ENCODE data around the gene TMX2. TPM values are rescaled to one million over a fixed set of nuclear protein-coding genes. Genes with fewer than 3 reads are reported as not detected.

Gene TMX2
- total and polyA plus RNA-seq, 10 of the 15 experiments (the other 5 are each of a cell fraction or from before 2014, with no cell fraction given), result 64.3 to 134 (median 91.6) TPM

DNA sequence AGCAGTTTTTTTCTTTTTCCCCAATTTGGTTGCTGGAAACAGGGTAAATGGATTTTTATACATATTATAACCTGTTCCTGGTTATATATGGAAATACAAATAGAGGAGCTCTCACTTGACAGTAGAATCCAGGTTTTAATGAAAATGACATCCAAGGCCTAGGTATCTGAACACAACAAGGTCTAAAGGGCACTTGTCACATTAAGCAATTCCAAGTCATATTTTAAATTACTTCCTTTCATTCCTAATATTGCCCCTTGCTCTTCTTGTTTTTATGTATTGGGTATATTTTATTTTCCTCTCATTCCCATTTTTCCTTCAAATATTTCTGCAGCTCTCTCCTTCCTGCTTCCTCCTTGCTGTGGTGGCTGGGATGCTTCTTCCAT lies 76.3 kb downstream of the TMX2 start:
- no peaks in the 10 kb centered on the region for H4K20me1 ChIP-seq (ENCODE audit: control insufficient read depth, insufficient read depth)
- CTCF ChIA-PET, result interaction anchor here (1.1 to 6.3 kb wide), 5 partner anchors 10 to 37 kb away, joined by 4 to 62 read pairs (median 15); partner anchors contain the start of genes BTBD18 and CTNND1

More for the DNA sequence above, 76.3 kb downstream of the TMX2 start:
- no TSS peak for BruUV-seq (replicated peaks)
- ATAC-seq (no peak), FAIRE-seq (no peak), DNase-seq (ENCODE audit: low read depth, low spot score) (no peak)
- Histone ChIP-seq H3K4me3 (no peak overlapping the region), H3K4me2 (ENCODE audit: control insufficient read depth, insufficient read depth) (0 out of 2 replicates have a peak overlapping the region, but pooled peaks have one; percentile 77), H3K4me1 (ENCODE audit: control insufficient read depth, insufficient read depth, low read length) (peaks cover 61% of the 10 kb centered on the region), H3K27ac (ENCODE audit: control insufficient read depth, insufficient read depth) (peak overlapping the region; percentile 78; the same call in 1 of the 2 replicates), H3K79me2 (ENCODE audit: control insufficient read depth, insufficient read depth, low read length) (peaks cover 84% of the 10 kb centered on the region), H3K27me3 (replicated peaks in 1 of 2; ENCODE audit: control insufficient read depth in 2 of 2, insufficient read depth in 2 of 2, low read length in 1 of 2) (no peaks in the 10 kb centered on the region), H3K9me3 (replicated peaks; ENCODE audit: control insufficient read depth, insufficient read depth, low read length) (no peaks in the 10 kb centered on the region), H3K36me3 (ENCODE audit: control insufficient read depth in 2 of 2, insufficient read depth in 2 of 2, low read length in 1 of 2) (peaks cover 2 to 7% of the 10 kb centered on the region in 2 experiments; a peak in 2 of 4 replicates), H2AFZ (ENCODE audit: control insufficient read depth, low read depth, low read length) (no peak overlapping the region), H3K9ac (ENCODE audit: control insufficient read depth, insufficient read depth, low read length) (no peak overlapping the region; the same call in 1 of the 2 replicates)
- intact Hi-C loops (cut with micrococcal nuclease; ENCODE audit: unreplicated experiment), result loop anchor here (10.0 kb wide), 1 partner anchor 224 kb away; the partner anchor contains the start of gene UBE2L6
- RAD21 ChIA-PET (ENCODE audit: unreplicated experiment), result interaction anchor here (1.0 to 6.2 kb wide), 6 partner anchors 10 to 144 kb away, joined by 3 to 73 read pairs (median 4); partner anchors contain the start of gene CTNND1
- in situ Hi-C loops (cut with MboI), result no loop called here
- SMC1A ChIA-PET (ENCODE audit: uncharacterized antibody, unreplicated experiment), result interaction anchor here (0.6 to 13.0 kb wide), 6 partner anchors 10 to 47 kb away, joined by 3 to 197 read pairs (median 10); partner anchors contain the start of genes CTNND1 and SELENOH
- POLR2A ChIA-PET, result interaction anchor here (0.8 to 2.6 kb wide), 7 partner anchors 9 to 27 kb away, joined by 3 to 12 read pairs (median 6); partner anchors contain the start of gene CTNND1
- TF ChIP-seq IKZF1 (conservative IDR thresholded peaks at IDR 0.05) (peak; percentile 24), DPF2 (IDR thresholded peaks at IDR 0.05) (0 out of 2 replicates have a peak, but pooled peaks have one; percentile 2), ZNF274 (IDR thresholded peaks at IDR 0.05; ENCODE audit: insufficient read depth, insufficient read length) (no peak)
- TF ChIP-seq, protein P1, sequence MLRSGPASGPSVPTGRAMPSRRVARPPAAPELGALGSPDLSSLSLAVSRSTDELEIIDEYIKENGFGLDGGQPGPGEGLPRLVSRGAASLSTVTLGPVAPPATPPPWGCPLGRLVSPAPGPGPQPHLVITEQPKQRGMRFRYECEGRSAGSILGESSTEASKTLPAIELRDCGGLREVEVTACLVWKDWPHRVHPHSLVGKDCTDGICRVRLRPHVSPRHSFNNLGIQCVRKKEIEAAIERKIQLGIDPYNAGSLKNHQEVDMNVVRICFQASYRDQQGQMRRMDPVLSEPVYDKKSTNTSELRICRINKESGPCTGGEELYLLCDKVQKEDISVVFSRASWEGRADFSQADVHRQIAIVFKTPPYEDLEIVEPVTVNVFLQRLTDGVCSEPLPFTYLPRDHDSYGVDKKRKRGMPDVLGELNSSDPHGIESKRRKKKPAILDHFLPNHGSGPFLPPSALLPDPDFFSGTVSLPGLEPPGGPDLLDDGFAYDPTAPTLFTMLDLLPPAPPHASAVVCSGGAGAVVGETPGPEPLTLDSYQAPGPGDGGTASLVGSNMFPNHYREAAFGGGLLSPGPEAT (IDR thresholded peaks at IDR 0.05; ENCODE audit: low read depth), result 0 out of 2 replicates have a peak, but pooled peaks have one; percentile 10

Small RNA genes lying within 50 kb of the gene (small RNA-seq; reads per million reads assigned to genes)
- not detected for gene TMX2-CTNND1

Other genes with a start within 250 kb of the TMX2 start
Only the 7 nearest of the 12 such genes appear.
- 0.05 TPM in 1 of 2 replicates, not detected in the other for gene YPEL4, start 62.7 kb upstream of the TMX2 start, total RNA-seq (2014; rRNA removed)
- 0.09 TPM in 1 of 2 replicates, not detected in the other for gene YPEL4, start 62.7 kb upstream of the TMX2 start, total RNA-seq (2014; rRNA removed; fragmentation: Illumina TruSeq; extraction: Trizol)
- 0.13 TPM in 1 of 2 replicates, not detected in the other for gene YPEL4, start 62.7 kb upstream of the TMX2 start, total RNA-seq (2021)
- gene YPEL4, start 62.7 kb upstream of the TMX2 start, polyA plus RNA-seq (2011; rRNA removed), result 0.26 and 0.39 TPM in 2 replicates
- gene YPEL4, start 62.7 kb upstream of the TMX2 start, polyA plus RNA-seq (2014; fragmentation: Illumina TruSeq; extraction: Trizol), result not detected in 2 replicates
- gene YPEL4, start 62.7 kb upstream of the TMX2 start, polyA plus RNA-seq (2014; fragmentation: Nextera tagmentation; extraction: Ambion mirVana), result not detected
- 0.50 TPM in 1 of 2 replicates, not detected in the other for gene YPEL4, start 62.7 kb upstream of the TMX2 start, polyA plus RNA-seq (2014; rRNA removed)
- gene YPEL4, start 62.7 kb upstream of the TMX2 start, polyA plus RNA-seq (2016; fragmentation: Nextera tagmentation; extraction: Ambion mirVana), result under 1 TPM; 0.07 to 0.10 TPM
- 21.3 and 22.0 TPM in 2 replicates for gene CLP1, start 54.8 kb upstream of the TMX2 start, total RNA-seq (2014; rRNA removed)
- gene CLP1, start 54.8 kb upstream of the TMX2 start, total RNA-seq (2014; rRNA removed; fragmentation: Illumina TruSeq; extraction: Trizol), result 23.9 and 24.0 TPM in 2 replicates
- 19.9 and 20.0 TPM in 2 replicates for gene CLP1, start 54.8 kb upstream of the TMX2 start, total RNA-seq (2021)
- 29.1 and 31.7 TPM in 2 replicates for gene CLP1, start 54.8 kb upstream of the TMX2 start, polyA plus RNA-seq (2011; rRNA removed)
- gene CLP1, start 54.8 kb upstream of the TMX2 start, polyA plus RNA-seq (2014; fragmentation: Illumina TruSeq; extraction: Trizol), result 23.9 and 30.0 TPM in 2 replicates
- gene CLP1, start 54.8 kb upstream of the TMX2 start, polyA plus RNA-seq (2014; fragmentation: Nextera tagmentation; extraction: Ambion mirVana), result 10 to 100 TPM; 33.6 to 45.7 TPM
- 20.7 and 21.2 TPM in 2 replicates for gene CLP1, start 54.8 kb upstream of the TMX2 start, polyA plus RNA-seq (2014; rRNA removed)
- 10 to 100 TPM; 31.6 to 36.3 TPM for gene CLP1, start 54.8 kb upstream of the TMX2 start, polyA plus RNA-seq (2016; fragmentation: Nextera tagmentation; extraction: Ambion mirVana)
- 29.1 and 34.1 TPM in 2 replicates for gene ZDHHC5, start 44.5 kb upstream of the TMX2 start, total RNA-seq (2014; rRNA removed)
- gene ZDHHC5, start 44.5 kb upstream of the TMX2 start, total RNA-seq (2014; rRNA removed; fragmentation: Illumina TruSeq; extraction: Trizol), result 34.3 and 36.8 TPM in 2 replicates
- gene ZDHHC5, start 44.5 kb upstream of the TMX2 start, total RNA-seq (2021), result 59.9 and 61.3 TPM in 2 replicates
- gene ZDHHC5, start 44.5 kb upstream of the TMX2 start, polyA plus RNA-seq (2011; rRNA removed), result 33.9 and 46.7 TPM in 2 replicates
- 49.8 and 57.4 TPM in 2 replicates for gene ZDHHC5, start 44.5 kb upstream of the TMX2 start, polyA plus RNA-seq (2014; fragmentation: Illumina TruSeq; extraction: Trizol)
- gene ZDHHC5, start 44.5 kb upstream of the TMX2 start, polyA plus RNA-seq (2014; fragmentation: Nextera tagmentation; extraction: Ambion mirVana), result 1 to 10 TPM; 3.9 to 7.3 TPM
- gene ZDHHC5, start 44.5 kb upstream of the TMX2 start, polyA plus RNA-seq (2014; rRNA removed), result 48.5 and 54.4 TPM in 2 replicates
- 10 to 100 TPM; 36.6 to 38.4 TPM for gene ZDHHC5, start 44.5 kb upstream of the TMX2 start, polyA plus RNA-seq (2016; fragmentation: Nextera tagmentation; extraction: Ambion mirVana)
- gene MED19, start 378 bp upstream of the TMX2 start, total RNA-seq (2014; rRNA removed), result 16.7 and 17.5 TPM in 2 replicates
- 13.7 and 13.9 TPM in 2 replicates for gene MED19, start 378 bp upstream of the TMX2 start, total RNA-seq (2014; rRNA removed; fragmentation: Illumina TruSeq; extraction: Trizol)
- gene MED19, start 378 bp upstream of the TMX2 start, total RNA-seq (2021), result 12.5 and 14.1 TPM in 2 replicates
- gene MED19, start 378 bp upstream of the TMX2 start, polyA plus RNA-seq (2011; rRNA removed), result 16.0 and 20.1 TPM in 2 replicates
- gene MED19, start 378 bp upstream of the TMX2 start, polyA plus RNA-seq (2014; fragmentation: Illumina TruSeq; extraction: Trizol), result 15.7 and 17.1 TPM in 2 replicates
- 1 to 10 TPM; 4.9 to 9.8 TPM for gene MED19, start 378 bp upstream of the TMX2 start, polyA plus RNA-seq (2014; fragmentation: Nextera tagmentation; extraction: Ambion mirVana)
- gene MED19, start 378 bp upstream of the TMX2 start, polyA plus RNA-seq (2014; rRNA removed), result 17.0 and 21.3 TPM in 2 replicates
- 10 to 100 TPM; 25.6 to 28.2 TPM for gene MED19, start 378 bp upstream of the TMX2 start, polyA plus RNA-seq (2016; fragmentation: Nextera tagmentation; extraction: Ambion mirVana)
- gene SELENOH, start 28.9 kb downstream of the TMX2 start, total RNA-seq (2014; rRNA removed), result 223 and 232 TPM in 2 replicates
- gene SELENOH, start 28.9 kb downstream of the TMX2 start, total RNA-seq (2014; rRNA removed; fragmentation: Illumina TruSeq; extraction: Trizol), result 74.4 and 86.2 TPM in 2 replicates
- gene SELENOH, start 28.9 kb downstream of the TMX2 start, total RNA-seq (2021), result 261 and 269 TPM in 2 replicates
- 169 and 210 TPM in 2 replicates for gene SELENOH, start 28.9 kb downstream of the TMX2 start, polyA plus RNA-seq (2011; rRNA removed)
- 25.7 and 39.3 TPM in 2 replicates for gene SELENOH, start 28.9 kb downstream of the TMX2 start, polyA plus RNA-seq (2014; fragmentation: Illumina TruSeq; extraction: Trizol)
- 100 to 1,000 TPM in 1 of 2 experiments, 10 to 100 TPM in 1; 20.3 to 101 TPM for gene SELENOH, start 28.9 kb downstream of the TMX2 start, polyA plus RNA-seq (2014; fragmentation: Nextera tagmentation; extraction: Ambion mirVana)
- 277 and 283 TPM in 2 replicates for gene SELENOH, start 28.9 kb downstream of the TMX2 start, polyA plus RNA-seq (2014; rRNA removed)
- 100 to 1,000 TPM; 454 to 458 TPM for gene SELENOH, start 28.9 kb downstream of the TMX2 start, polyA plus RNA-seq (2016; fragmentation: Nextera tagmentation; extraction: Ambion mirVana)
- gene BTBD18, start 39.2 kb downstream of the TMX2 start, total RNA-seq (2014; rRNA removed), result 0.05 TPM in 1 of 2 replicates, not detected in the other
- gene BTBD18, start 39.2 kb downstream of the TMX2 start, total RNA-seq (2014; rRNA removed; fragmentation: Illumina TruSeq; extraction: Trizol), result not detected in 2 replicates
- gene BTBD18, start 39.2 kb downstream of the TMX2 start, total RNA-seq (2021), result not detected in 2 replicates
- gene BTBD18, start 39.2 kb downstream of the TMX2 start, polyA plus RNA-seq (2011; rRNA removed), result not detected in 2 replicates
- not detected in 2 replicates for gene BTBD18, start 39.2 kb downstream of the TMX2 start, polyA plus RNA-seq (2014; fragmentation: Illumina TruSeq; extraction: Trizol)
- under 1 TPM; 0.05 to 0.11 TPM for gene BTBD18, start 39.2 kb downstream of the TMX2 start, polyA plus RNA-seq (2014; fragmentation: Nextera tagmentation; extraction: Ambion mirVana)
- not detected in 2 replicates for gene BTBD18, start 39.2 kb downstream of the TMX2 start, polyA plus RNA-seq (2014; rRNA removed)
- under 1 TPM; 0.28 to 0.58 TPM for gene BTBD18, start 39.2 kb downstream of the TMX2 start, polyA plus RNA-seq (2016; fragmentation: Nextera tagmentation; extraction: Ambion mirVana)
- gene CTNND1, start 49.2 kb downstream of the TMX2 start, total RNA-seq (2014; rRNA removed), result 30.2 and 32.1 TPM in 2 replicates
- gene CTNND1, start 49.2 kb downstream of the TMX2 start, total RNA-seq (2014; rRNA removed; fragmentation: Illumina TruSeq; extraction: Trizol), result 30.2 and 30.4 TPM in 2 replicates
- 43.5 and 44.2 TPM in 2 replicates for gene CTNND1, start 49.2 kb downstream of the TMX2 start, total RNA-seq (2021)
- 70.0 and 72.9 TPM in 2 replicates for gene CTNND1, start 49.2 kb downstream of the TMX2 start, polyA plus RNA-seq (2011; rRNA removed)
- gene CTNND1, start 49.2 kb downstream of the TMX2 start, polyA plus RNA-seq (2014; fragmentation: Illumina TruSeq; extraction: Trizol), result 35.4 and 43.1 TPM in 2 replicates
- 1 to 10 TPM; 4.7 to 6.5 TPM for gene CTNND1, start 49.2 kb downstream of the TMX2 start, polyA plus RNA-seq (2014; fragmentation: Nextera tagmentation; extraction: Ambion mirVana)
- 25.8 and 27.7 TPM in 2 replicates for gene CTNND1, start 49.2 kb downstream of the TMX2 start, polyA plus RNA-seq (2014; rRNA removed)
- 10 to 100 TPM; 29.5 to 29.8 TPM for gene CTNND1, start 49.2 kb downstream of the TMX2 start, polyA plus RNA-seq (2016; fragmentation: Nextera tagmentation; extraction: Ambion mirVana)